ENCODE data around the gene RUNX1.

RUNX1 gene

GRCh38 chr21:34928637-34929036, 120.5 kb downstream of the RUNX1 start:
- TF ChIP-seq CTCF (conservative IDR thresholded peaks at IDR 0.05), result no peak
- TF ChIP-seq ZFX (IDR thresholded peaks at IDR 0.05), result no peak
- no peak overlapping the region for H3K27ac ChIP-seq

GRCh38 chr21:34927992-34928391, 121.1 kb downstream of the RUNX1 start:
- H3K27ac ChIP-seq, result no peak overlapping the region
- TF ChIP-seq ZFX (IDR thresholded peaks at IDR 0.05) (no peak), CTCF (conservative IDR thresholded peaks at IDR 0.05) (no peak)

- no peak overlapping the region for H3K27ac ChIP-seq
Measured at GRCh38 chr21:34926803-34927467, 122.2 kb downstream of the RUNX1 start.

GRCh38 chr21:34925597-34925996, 123.5 kb downstream of the RUNX1 start:
- TF ChIP-seq CTCF (conservative IDR thresholded peaks at IDR 0.05) (no peak), ZFX (IDR thresholded peaks at IDR 0.05) (no peak)

More at GRCh38 chr21:34926803-34927467, 122.2 kb downstream of the RUNX1 start:
- no peak for TF ChIP-seq CTCF (conservative IDR thresholded peaks at IDR 0.05)
- no peak for TF ChIP-seq ZFX (IDR thresholded peaks at IDR 0.05)

GRCh38 chr21:34924771-34925419, 124.2 kb downstream of the RUNX1 start:
- no peak overlapping the region for H3K27ac ChIP-seq
- TF ChIP-seq CTCF (conservative IDR thresholded peaks at IDR 0.05), result no peak
- TF ChIP-seq ZFX (IDR thresholded peaks at IDR 0.05), result no peak

More at GRCh38 chr21:34925597-34925996, 123.5 kb downstream of the RUNX1 start:
- no peak overlapping the region for H3K27ac ChIP-seq

GRCh38 chr21:34924194-34924593, 124.9 kb downstream of the RUNX1 start:
- H3K27ac ChIP-seq, result no peak overlapping the region
- TF ChIP-seq CTCF (conservative IDR thresholded peaks at IDR 0.05), result no peak
- TF ChIP-seq ZFX (IDR thresholded peaks at IDR 0.05), result no peak

- TF ChIP-seq ZFX (IDR thresholded peaks at IDR 0.05) (no peak), CTCF (conservative IDR thresholded peaks at IDR 0.05) (no peak)
- H3K27ac ChIP-seq, result no peak overlapping the region
Measured at GRCh38 chr21:34923626-34924025, 125.5 kb downstream of the RUNX1 start.

Measured in C4-2B (cell line).